GM18867 (cell line): ENCODE measurements around the gene MESD.
"Not testable (repeated sequence)": the region's sequence is repeated elsewhere in the genome, so short reads cannot be mapped to it uniquely, and the experiment has no call there.

Source experiments
- ATAC-seq: cut with Tn5 transposase; IDR thresholded peaks from one replicate; pipeline ENCODE4 v1.9.1; 2021; ENCODE audit warnings: mild to moderate bottlenecking, moderate library complexity; ENCODE audit not compliant: unreplicated experiment

MESD gene

DNA sequence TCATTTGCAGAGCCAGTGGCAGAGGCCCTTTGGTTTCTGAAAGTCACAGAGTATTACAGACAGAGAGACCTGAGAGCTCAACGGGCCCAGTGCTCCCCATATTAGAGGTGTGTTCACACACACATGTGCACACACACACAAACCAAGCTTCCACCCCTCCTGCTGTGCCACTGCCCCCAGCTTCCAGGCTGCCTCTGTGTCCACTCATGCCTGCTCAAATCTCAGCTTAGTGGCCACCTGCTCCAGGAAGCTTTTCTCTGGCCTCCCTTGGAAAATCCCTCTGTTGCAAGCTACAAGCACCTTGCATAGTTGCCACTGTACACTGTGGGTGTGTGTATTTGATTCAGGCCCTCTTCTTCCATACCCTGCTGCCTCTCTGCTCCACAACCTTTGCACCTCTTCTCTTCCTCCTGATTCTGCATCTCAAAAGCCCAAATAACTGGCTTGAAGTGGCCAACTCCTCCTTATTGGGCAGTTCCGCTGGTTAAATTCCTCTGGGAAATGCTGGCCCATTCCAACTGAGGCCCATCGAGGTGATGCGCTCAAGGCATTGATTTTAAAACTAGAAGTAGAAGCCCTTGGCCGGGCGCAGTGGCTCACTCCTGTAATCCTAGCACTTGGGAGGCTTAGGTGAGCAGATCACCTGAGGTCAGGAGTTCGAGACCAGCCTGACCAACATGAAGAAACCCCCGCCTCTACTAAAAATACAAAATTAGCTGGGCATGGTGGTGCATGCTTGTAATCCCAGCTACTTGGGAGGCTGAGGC, 23.0 kb downstream of the MESD start:
- no peak for ATAC-seq

DNA sequence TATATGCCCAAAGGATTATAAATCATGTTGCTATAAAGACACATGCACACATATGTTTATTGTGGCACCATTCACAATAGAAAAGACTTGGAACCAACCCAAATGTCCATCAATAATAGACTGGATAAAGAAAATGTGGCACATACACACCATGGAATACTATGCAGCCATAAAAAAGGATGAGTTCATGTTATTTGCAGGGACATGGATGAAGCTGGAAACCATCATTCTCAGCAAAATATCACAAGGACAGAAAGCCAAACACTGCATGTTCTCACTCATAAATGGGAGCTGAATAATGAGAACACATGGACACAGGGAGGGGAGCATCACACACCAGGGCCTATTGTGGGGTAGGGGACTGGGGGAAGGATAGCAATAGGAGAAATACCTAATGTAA, 24.2 kb downstream of the MESD start:
- not testable (repeated sequence) for ATAC-seq

DNA sequence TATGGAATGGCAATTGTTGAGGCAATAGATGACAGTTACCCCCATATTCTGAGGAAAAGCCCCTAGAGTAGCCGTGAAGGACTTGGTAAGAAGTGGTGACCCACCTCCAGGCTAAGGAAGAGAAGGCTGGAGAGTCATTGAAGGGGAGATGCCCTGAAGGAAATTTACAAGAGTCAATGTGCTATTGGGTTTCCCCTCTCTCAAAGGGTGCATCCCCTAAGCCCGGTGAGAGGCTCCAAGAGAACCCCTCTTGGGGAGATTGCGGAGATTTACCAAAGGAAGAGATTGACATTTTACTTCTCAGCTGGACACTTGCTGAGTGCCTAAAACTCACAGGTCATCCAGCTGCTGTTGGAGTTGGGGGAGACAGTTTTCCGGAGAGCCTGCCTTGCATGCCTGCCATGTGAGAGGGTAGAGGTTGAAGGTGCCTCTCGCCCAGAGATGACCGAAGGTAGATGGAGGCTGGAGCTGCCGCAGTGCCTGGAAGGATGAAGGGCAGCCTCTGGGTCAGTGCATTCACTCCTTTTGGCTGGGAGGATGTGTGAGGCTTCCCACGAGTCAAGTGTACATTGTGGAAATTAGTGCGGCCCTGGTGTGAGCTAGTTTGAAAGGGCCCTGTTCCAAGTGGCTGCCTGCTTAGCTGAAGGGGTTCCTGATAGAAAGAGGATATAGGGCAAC, 30.7 kb downstream of the MESD start:
- ATAC-seq: no peak

DNA sequence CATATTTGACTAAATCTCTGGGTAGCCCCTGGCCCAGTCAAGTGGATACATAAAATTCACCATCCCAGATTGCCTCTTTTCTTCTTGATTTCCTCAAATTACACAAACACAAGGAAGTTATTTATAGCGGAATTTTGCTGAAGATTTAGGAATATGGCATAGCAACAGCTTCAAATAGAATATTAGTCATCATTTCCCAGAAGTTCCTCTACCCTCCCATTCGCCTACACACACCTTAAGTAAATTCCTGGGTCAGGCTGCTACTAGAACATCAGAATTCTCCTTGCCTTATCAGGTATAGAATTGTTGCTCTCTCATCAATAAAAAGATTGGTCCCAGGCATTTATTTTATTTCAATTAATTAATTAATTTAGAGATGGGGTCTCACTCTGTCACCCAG, 31.6 kb downstream of the MESD start:
- ATAC-seq: no peak

DNA sequence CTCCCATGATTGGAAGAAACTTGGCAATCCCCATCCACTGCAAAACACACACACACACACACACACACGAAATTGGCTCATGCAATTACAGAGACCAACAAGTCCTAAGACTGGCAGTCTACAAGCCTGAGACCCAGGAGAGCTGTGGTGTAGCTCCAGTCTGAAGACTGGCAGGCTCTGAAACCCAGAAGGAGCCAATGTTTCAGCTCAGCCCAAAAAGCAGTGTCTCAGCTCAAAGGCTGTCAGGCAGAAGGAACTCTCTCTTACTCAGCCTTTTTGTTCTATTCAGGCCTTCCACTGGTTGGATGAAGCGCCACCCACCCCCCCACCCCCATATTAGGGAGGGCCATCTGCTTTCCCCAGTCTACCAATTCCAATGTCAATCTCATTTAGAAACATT, 32.1 kb downstream of the MESD start:
- no peak for ATAC-seq

DNA sequence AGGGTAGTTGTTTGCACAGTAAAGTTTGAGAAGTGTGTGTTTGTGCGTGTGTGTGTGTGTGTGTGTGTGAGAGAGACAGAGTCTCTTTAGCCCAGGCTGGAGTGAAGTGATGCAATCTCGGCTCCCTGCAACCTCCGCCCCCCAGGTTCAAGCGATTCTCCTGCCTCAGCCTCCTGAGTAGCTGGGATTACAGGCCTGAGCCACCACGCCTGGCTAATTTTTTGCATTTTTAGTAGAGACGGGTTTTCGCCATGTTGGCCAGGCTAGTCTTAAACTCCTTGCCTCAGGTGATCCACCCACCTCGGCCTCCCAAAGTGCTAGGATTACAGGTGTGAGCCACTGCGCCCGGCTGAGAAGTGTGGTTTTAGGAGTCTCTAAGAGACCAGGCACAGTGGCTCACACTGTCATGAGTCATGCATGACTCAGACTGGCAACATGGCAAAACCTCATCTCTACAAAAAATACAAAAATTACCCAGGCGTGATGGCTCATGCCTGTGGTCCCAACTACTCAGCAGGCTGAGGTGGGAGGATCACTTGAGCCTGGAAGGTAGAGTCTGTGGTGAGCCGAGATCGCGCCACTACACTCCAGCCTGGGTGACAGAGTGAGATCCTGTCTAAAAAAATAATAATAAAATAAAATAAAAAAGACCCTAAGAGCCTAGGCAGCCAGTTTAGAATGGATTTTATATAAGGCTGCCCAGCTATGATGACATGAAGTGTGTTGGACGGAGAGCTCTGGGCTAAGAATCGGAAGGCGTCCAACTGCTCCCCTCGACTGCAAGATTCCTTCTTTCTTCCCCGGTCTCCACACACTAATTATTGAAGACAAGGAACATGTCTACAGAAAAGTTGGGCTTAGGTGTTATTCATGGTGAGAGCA, 33.8 kb downstream of the MESD start:
- ATAC-seq: not testable (repeated sequence)

DNA sequence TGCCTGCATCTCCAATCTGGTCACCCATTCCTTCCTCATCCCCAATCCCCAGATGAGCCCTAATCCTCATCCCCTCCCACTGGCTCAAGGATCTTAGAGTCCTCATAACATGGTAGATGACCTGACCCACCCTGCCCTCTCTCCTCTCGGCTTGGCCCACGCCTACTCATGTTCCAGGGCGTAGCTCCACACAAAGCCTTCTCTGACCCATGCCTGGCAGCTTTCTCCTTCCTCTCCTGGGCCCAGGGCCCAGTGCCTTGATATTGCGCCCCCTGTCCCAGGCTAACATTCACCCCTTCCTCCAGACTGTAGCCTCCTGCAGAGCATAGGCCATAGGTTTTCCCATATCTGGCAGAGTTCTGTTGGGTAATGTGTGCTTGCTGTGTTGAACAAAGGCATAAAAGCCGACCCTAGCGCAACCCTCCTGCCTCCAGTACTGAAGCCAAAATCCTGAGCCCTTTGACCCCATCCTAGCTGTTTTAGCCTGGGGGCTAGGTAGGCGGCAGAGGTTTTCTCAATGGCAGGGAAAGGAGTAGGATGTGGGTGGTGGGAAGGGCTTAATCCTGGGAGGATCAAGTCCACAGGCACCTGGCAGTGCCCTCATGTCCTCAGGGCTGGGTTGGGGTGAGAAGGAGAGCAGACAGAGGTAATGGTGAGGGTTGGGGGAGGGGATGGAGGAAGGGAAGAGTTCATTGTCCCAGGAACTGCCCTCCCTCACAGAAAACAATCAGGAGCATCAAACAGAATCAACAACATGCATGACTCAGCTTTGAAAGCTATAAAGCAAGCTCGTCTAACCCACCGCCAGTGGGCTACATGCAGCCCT, 35.5 kb downstream of the MESD start:
- no peak for ATAC-seq

DNA sequence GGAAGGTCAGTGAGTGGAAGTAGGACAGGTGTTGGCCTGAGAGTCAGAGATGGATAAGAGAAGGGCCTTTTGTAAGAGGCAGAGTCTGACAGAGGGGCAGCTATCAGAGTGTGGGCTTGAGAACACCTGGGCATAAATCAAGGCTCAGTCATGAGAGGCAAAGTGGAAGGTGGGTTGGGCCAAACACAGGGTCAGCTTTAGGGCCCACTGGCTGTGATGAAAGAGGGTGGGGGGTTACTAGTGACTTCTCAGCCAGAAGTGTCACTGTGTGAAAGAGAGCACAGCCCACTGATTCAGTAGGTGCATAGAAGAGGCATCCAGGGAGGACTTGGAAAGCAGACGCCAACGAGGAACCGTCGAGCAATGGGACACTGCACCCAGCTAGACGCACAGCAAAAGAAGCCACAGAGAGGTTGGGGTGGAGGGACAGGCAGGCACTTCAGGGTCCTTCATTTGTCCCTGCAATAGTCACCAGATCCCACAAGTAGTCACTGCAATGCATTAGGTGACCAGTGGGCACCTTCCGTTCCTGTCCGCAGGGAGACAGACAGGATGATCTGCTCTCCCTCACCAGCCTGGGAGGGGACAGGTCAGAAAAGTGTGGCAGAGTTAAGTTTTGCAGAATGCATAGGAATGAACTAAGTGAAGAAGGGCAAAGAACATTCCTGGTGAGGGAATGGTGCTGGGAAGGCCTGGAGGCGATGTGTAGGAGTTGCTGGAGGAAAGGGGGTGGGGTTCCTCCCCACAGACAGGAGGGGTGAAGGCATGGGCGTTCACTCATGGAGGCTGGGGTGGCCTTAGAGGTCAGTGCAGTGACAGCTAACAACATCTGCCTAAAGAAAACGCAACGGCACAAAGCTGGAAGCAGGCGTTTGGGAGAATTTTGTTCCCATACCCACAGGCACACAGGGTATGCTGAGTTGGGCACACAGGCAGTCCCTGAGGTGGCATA, 36.3 kb downstream of the MESD start:
- no peak for ATAC-seq

DNA sequence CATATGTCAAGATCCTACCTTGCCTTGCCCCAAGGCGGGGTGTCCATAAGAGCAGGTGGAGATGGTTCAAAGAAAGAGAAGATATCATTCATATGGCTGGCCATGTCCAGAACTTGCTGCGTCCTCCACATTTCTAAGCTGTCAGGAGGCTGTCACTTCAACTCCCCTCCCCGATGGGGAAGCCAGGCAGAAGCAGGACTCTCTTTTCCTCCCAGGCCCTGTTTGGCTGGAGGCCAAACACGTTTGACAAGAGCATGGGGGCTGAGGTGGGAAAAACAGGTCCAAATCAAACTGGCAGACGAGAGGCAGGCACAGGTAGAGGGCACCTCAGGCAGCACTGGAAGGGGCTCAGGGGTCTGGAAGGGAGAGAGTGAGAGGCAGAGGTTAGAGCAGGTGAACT, 37.7 kb downstream of the MESD start:
- no peak for ATAC-seq

DNA sequence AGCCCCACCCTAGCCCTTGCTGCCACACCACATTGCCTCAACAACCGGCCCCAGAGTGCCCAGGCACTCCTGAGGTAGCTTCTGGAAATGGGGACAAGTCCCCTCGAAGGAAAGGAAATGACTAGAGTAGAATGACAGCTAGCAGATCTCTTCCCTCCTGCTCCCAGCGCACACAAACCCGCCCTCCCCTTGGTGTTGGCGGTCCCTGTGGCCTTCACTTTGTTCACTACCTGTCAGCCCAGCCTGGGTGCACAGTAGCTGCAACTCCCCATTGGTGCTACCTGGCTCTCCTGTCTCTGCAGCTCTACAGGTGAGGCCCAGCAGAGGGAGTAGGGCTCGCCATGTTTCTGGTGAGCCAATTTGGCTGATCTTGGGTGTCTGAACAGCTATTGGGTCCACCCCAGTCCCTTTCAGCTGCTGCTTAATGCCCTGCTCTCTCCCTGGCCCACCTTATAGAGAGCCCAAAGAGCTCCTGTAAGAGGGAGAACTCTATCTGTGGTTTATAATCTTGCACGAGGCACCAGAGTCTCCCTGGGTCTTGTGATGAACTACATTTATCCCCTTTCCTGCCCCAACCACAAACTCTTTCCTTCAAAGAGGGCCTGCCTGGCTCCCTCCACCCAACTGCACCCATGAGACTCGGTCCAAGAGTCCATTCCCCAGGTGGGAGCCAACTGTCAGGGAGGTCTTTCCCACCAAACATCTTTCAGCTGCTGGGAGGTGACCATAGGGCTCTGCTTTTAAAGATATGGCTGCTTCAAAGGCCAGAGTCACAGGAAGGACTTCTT, 39.1 kb downstream of the MESD start:
- no peak for ATAC-seq

DNA sequence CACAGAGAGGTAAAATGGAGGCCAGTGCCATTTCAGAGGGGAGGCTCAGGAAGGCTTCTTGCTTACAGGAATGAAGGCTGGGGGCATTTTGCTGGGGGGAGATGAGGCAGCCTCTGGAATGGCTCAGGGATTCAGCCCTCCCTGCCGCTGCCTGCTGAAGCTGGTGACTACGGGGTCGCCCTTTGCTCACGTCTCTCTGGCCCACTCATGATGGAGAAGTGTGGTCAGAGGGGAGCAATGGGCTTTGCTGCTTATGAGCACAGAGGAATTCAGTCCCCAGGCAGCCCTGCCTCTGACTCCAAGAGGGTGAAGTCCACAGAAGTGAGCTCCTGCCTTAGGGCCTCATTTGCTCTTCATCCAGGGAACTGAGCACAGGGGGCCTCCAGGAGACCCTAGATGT, 39.9 kb downstream of the MESD start:
- no peak for ATAC-seq

DNA sequence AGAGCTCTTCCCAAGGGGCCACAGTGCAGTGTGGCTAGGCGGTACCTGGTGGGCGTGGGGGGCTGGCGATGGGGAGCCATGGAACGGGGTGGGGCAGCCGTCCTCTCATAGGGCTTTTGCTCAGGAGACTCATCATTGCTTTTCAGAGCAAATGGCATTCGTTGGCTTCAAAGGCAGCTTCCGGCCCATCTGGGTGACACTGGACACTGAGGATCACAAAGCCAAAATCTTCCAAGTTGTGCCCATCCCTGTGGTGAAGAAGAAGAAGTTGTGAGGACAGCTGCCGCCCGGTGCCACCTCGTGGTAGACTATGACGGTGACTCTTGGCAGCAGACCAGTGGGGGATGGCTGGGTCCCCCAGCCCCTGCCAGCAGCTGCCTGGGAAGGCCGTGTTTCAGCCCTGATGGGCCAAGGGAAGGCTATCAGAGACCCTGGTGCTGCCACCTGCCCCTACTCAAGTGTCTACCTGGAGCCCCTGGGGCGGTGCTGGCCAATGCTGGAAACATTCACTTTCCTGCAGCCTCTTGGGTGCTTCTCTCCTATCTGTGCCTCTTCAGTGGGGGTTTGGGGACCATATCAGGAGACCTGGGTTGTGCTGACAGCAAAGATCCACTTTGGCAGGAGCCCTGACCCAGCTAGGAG, 40.8 kb downstream of the MESD start:
- ATAC-seq: no peak

DNA sequence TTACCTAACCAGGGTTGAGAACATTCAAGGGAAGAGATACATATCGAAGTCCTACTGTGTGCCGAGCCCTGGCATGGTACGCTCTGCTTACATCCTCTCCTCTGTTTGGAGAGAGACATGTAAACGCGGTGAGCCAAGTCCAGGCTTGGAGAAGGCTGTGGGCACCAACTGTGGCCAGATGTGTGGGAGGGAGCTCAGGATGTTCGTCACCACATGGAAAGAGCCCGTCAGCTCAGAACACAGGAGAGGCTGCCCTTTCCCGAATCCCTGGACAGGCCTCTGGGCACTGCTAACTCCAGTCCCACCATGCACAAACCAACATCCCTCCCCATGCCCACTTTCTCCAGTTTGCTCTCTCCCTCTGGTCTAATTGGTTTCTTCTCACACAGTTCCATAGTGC, 43.0 kb downstream of the MESD start:
- no peak for ATAC-seq

DNA sequence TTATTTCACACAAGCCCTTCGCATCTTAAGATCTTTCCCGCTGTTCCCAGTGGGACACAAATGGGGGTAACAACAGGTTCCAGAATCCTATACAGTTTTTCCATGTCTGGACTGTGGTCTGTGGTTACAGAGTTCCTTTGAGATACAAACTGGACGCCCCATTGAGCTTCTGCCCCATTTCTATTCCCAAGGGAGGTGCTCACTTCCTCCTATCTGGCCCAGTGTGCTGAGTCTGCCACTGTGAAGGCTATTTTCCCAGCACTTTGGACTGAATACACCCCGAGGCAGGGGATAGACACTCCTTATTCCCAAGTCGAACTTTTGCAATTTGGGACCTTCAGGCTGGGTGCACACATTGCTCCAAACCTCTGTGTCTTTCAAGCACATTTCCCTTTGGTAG, 44.0 kb downstream of the MESD start:
- ATAC-seq: no peak

DNA sequence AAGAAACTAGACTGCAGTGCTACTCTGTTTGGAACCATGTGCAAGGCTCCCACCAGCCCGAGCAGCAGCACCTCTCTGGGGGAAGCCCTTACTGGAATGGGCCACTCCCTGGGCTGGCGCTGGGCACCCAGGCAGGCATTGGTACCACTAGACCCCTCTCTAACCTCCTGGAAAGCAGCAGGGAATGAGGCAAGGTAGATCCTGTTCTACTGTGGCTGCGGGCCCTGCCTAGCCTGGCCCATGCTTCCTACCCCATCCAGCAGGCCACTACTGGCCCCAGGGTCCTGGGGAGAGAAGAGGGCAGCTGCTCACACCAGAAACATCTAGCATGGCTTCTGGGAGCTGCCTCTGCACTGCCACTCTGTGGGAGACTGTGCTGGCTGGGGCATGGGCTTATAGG, 44.8 kb downstream of the MESD start:
- ATAC-seq: no peak

DNA sequence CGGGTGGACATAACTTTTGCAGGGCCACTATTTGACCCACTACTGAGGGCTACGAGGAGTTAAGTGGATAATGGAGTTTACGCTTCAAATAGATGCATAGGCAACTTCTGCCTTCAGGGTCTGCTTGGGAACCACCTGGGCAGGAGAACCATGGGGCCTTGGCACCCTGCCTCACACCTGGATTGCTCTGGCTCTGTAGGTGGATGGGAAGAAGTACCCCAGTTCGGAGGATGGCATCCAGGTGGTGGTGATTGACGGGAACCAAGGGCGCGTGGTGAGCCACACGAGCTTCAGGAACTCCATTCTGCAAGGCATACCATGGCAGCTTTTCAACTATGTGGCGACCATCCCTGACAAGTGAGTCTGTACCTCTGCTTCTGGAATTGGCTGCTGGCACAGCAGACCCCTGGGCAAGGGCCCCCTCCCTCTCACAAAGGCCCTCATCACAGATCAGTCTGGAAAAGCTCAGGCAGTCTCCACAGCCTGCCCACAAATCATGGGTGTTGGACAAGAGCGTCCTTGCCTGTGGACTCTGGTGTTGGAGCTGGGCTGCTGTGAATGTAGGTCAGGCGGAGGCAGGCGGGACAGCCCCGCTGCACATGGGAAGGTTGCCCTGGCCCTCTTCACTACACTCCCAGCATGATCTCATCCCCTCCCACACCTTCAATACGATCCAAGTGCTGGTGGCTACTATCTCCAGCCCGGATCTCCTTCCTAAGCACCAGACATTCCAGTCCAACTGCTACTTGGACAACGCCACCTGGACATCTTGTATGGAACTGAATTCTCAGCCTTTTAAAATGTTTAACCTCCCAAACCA, 46.7 kb downstream of the MESD start:
- ATAC-seq: no peak

DNA sequence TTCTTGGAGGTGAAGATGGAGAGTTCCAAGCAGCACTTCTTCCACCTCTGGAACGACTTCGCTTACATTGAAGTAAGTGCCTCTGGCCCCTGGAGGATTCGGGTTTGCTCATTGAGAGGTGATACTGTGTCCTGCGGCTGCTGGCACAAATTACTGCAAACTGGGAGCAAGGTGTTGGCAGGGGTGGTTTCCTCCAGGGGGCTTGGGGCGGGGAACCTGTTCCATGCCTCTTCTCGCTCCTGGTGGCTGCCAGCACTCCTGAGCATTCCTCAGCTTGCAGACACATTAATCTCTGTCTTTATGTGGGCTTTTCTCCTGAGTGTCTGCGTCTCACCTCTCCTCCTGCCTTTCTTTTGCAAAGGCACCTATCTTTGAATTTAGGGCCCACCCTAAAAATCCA, 47.4 kb downstream of the MESD start:
- ATAC-seq: no peak

DNA sequence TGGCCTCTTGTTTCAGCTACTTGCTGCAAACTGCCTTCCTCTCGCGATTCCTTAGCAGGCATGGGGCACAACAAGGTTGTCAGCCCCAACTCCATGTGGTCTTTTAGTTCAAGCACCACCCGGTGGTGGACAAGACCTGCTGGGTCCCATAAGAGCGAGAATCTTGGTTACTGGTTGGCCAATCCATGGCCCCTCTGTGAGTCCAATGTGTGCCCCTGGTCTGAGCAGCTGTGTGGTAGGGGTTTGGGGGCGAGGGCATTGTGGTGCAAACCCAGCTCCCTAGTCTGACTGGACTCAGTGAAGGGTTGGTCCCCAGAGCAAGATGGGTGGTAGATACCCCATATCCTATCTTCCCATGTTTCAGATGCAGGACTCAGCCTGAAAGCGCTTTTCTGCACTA, 48.8 kb downstream of the MESD start:
- no peak for ATAC-seq
